Ishikawa (cell line): ENCODE data around the gene SLC11A2.

Experiments used
- CEBPB ChIP-seq: IDR thresholded peaks from 2 replicates; pipeline ENCODE4 v1.6.1; 2012
- CREB1 ChIP-seq: IDR thresholded peaks from 2 replicates; pipeline ENCODE4 v1.6.1; 2012; ENCODE audit warnings: low read depth
- EGR1 ChIP-seq: IDR thresholded peaks from 2 replicates; pipeline ENCODE4 v1.6.1; 2012
- EP300 ChIP-seq: IDR thresholded peaks from 2 replicates; pipeline ENCODE4 v1.6.1; 2012; ENCODE audit warnings: borderline replicate concordance
- FOXM1 ChIP-seq: IDR thresholded peaks from 2 replicates; pipeline ENCODE4 v1.6.1; 2012; ENCODE audit warnings: low read depth, borderline replicate concordance
- MAX ChIP-seq: IDR thresholded peaks from 2 replicates; pipeline ENCODE4 v1.6.1; 2012
- NFIC ChIP-seq: IDR thresholded peaks from 2 replicates; pipeline ENCODE4 v1.6.1; 2012
- RAD21 ChIP-seq: IDR thresholded peaks from 2 replicates; pipeline ENCODE4 v1.6.1; 2012; ENCODE audit warnings: low read depth
- REST ChIP-seq: IDR thresholded peaks from 2 replicates; pipeline ENCODE4 v1.6.1; 2012; ENCODE audit warnings: low read depth, mild to moderate bottlenecking
- TAF1 ChIP-seq: IDR thresholded peaks from 2 replicates; pipeline ENCODE4 v1.6.1; 2012; ENCODE audit warnings: low read depth, mild to moderate bottlenecking
- TCF12 ChIP-seq: IDR thresholded peaks from 2 replicates; pipeline ENCODE4 v1.6.1; 2012; ENCODE audit warnings: low read depth
- TEAD4 ChIP-seq: IDR thresholded peaks from 2 replicates; pipeline ENCODE4 v1.6.1; 2012
- USF1 ChIP-seq: IDR thresholded peaks from 2 replicates; pipeline ENCODE4 v1.6.1; 2012
- YY1 ChIP-seq: IDR thresholded peaks from 2 replicates; pipeline ENCODE4 v1.6.1; 2012; ENCODE audit warnings: low read depth
- ZBTB7A ChIP-seq: IDR thresholded peaks from 2 replicates; pipeline ENCODE4 v1.6.1; 2012; ENCODE audit warnings: low read depth

SLC11A2 gene

GRCh38 chr12:50980545-50980944 is 45.6 kb downstream of the SLC11A2 start:
- TF ChIP-seq USF1 (no peak), CEBPB (no peak), EGR1 (no peak), RAD21 (no peak), ZBTB7A (no peak), EP300 (no peak), TAF1 (no peak), CREB1 (no peak), NFIC (no peak), TEAD4 (no peak)

GRCh38 chr12:50979369-50980052 is 46.7 kb downstream of the SLC11A2 start:
- TF ChIP-seq EP300 (no peak), FOXM1 (no peak), EGR1 (no peak), TEAD4 (no peak), NFIC (no peak), YY1 (no peak), CREB1 (no peak), REST (no peak), TAF1 (no peak), ZBTB7A (no peak), MAX (no peak), TCF12 (no peak), RAD21 (no peak), USF1 (no peak), CEBPB (no peak)

GRCh38 chr12:50971946-50972345 is 54.2 kb downstream of the SLC11A2 start:
- TF ChIP-seq NFIC (no peak), ZBTB7A (no peak), TEAD4 (no peak), CREB1 (no peak), TCF12 (no peak), MAX (no peak)

GRCh38 chr12:50964432-50964831 is 61.8 kb downstream of the SLC11A2 start:
- no peak for TF ChIP-seq NFIC
- TF ChIP-seq TEAD4 = no peak
- TF ChIP-seq CEBPB = no peak
- no peak for TF ChIP-seq EGR1
- no peak for TF ChIP-seq REST
- no peak for TF ChIP-seq TCF12
- no peak for TF ChIP-seq TAF1
- TF ChIP-seq YY1 = no peak
- TF ChIP-seq USF1 = no peak
- TF ChIP-seq EP300 = no peak
- no peak for TF ChIP-seq ZBTB7A
- no peak for TF ChIP-seq RAD21
- TF ChIP-seq MAX = no peak
- no peak for TF ChIP-seq FOXM1

- no peak for TF ChIP-seq MAX
- no peak for TF ChIP-seq YY1
- TF ChIP-seq USF1 = no peak
- no peak for TF ChIP-seq EP300
- TF ChIP-seq REST = no peak
- no peak for TF ChIP-seq TAF1
- no peak for TF ChIP-seq EGR1
- TF ChIP-seq CEBPB = no peak
- TF ChIP-seq FOXM1 = no peak
- TF ChIP-seq RAD21 = no peak
- no peak for TF ChIP-seq TEAD4
- TF ChIP-seq NFIC = no peak
- no peak for TF ChIP-seq CREB1
- TF ChIP-seq TCF12 = no peak
- no peak for TF ChIP-seq ZBTB7A
These were observed 64.5 kb downstream of the SLC11A2 start for GRCh38 chr12:50961708-50962107.
